Activated naive CD4-positive, alpha-beta T cell treated with anti-CD3 and anti-CD28 coated beads, Interleukin-2, amount 50 U/mL, for 24 hours (primary cell): ENCODE data around the gene ITGA6.
"Not testable (repeated sequence)": the region's sequence is repeated elsewhere in the genome, so short reads cannot be mapped to it uniquely, and the experiment has no call there.

Source experiments
- H3K27ac Mint-ChIP-seq: one replicate; pipeline ENCODE4 v1.8.0; 2021; ENCODE audit warnings: mild to moderate bottlenecking, mixed read lengths
- H3K27me3 Mint-ChIP-seq: one replicate; pipeline ENCODE4 v1.8.0; 2021; ENCODE audit warnings: mixed read lengths
- H3K36me3 Mint-ChIP-seq: one replicate; pipeline ENCODE4 v1.8.0; 2021; ENCODE audit warnings: mixed read lengths
- H3K4me1 Mint-ChIP-seq: one replicate; pipeline ENCODE4 v1.8.0; 2021; ENCODE audit warnings: mixed read lengths
- H3K4me3 Mint-ChIP-seq: one replicate; pipeline ENCODE4 v1.8.0; 2021; ENCODE audit warnings: mild to moderate bottlenecking, mixed read lengths
- H3K9me3 Mint-ChIP-seq: one replicate; pipeline ENCODE4 v1.8.0; 2021; ENCODE audit warnings: mixed read lengths

The ITGA6 gene

GRCh38 chr2:172545408-172546075 is 118.2 kb downstream of the ITGA6 start:
- H3K4me3 Mint-ChIP-seq, result no peak overlapping the region
- peaks cover 24% of the 10 kb centered on the region for H3K4me1 Mint-ChIP-seq
- peaks cover 17% of the 10 kb centered on the region for H3K36me3 Mint-ChIP-seq
- peaks cover 5% of the 10 kb centered on the region for H3K9me3 Mint-ChIP-seq
- no peak overlapping the region for H3K27ac Mint-ChIP-seq
- no peaks in the 10 kb centered on the region for H3K27me3 Mint-ChIP-seq

DNA sequence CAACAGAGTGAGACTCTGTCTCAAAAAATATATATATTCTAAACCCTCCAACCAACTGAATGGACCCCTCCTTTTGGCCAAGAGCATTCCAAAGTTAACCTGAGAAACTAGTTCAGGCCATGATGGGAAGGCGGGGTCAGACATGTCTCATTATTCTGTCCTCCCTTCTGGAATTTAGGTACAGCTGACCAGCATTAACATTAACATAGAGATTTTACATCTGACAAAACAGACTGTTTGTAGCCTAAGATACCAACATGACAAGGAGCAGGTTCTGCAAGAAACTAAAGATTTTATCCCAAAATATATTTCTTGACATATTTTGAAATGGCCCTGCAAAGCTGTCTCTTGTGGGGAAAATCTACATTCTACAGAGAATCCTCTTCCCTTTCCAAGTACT is 121.7 kb downstream of the ITGA6 start:
- Mint-ChIP-seq H3K4me1 (peaks cover 50% of the 10 kb centered on the region), H3K36me3 (peaks cover 11% of the 10 kb centered on the region), H3K9me3 (no peaks in the 10 kb centered on the region), H3K27ac (no peak overlapping the region), H3K4me3 (no peak overlapping the region), H3K27me3 (no peaks in the 10 kb centered on the region)

DNA sequence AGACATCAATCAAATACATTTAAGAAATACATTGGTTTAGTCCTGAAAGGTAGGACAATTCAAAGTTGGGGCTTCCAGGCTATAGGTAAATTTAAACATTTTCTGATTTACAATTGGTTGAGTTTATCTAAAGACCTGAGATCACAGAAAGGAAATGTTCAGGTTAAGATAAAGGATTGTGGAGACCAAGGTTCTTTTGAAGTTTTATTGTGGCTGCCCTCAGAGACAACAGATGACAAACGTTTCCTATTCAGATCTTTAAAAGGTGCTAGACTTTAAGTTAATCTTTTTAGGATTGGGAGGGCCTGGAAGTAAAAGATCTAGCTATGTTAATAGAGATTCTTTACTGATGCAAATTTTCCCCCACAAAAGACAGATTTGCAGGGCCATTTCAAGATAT is 122.4 kb downstream of the ITGA6 start:
- Mint-ChIP-seq H3K4me1 (peaks cover 55% of the 10 kb centered on the region), H3K36me3 (peaks cover 11% of the 10 kb centered on the region), H3K4me3 (peak overlapping the region; percentile 11)
- H3K27me3 Mint-ChIP-seq, H3K9me3 Mint-ChIP-seq, H3K27ac Mint-ChIP-seq: not testable (repeated sequence)

DNA sequence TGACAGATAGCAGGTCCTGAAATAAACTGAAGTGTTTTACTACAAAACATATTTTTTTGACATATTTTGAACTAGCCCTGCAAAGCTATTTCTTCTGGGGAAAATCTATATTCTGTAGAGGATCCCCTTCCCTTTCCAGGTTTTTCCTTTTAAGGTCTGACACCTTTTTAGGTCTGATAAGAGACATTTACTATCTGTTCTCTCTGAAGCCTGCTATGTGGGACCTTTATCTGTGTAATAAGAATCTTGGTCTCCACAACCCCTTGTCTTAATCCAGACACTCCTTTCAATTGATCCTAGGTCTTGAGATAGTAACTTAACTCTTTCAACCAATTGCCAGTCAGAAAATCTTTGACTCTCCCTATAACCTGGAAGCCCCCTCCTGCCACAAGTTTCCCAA is 123.0 kb downstream of the ITGA6 start:
- Mint-ChIP-seq H3K27me3 (no peaks in the 10 kb centered on the region), H3K9me3 (no peaks in the 10 kb centered on the region), H3K27ac (no peak overlapping the region), H3K4me3 (peak overlapping the region; percentile 15), H3K4me1 (peaks cover 60% of the 10 kb centered on the region), H3K36me3 (peaks cover 11% of the 10 kb centered on the region)

DNA sequence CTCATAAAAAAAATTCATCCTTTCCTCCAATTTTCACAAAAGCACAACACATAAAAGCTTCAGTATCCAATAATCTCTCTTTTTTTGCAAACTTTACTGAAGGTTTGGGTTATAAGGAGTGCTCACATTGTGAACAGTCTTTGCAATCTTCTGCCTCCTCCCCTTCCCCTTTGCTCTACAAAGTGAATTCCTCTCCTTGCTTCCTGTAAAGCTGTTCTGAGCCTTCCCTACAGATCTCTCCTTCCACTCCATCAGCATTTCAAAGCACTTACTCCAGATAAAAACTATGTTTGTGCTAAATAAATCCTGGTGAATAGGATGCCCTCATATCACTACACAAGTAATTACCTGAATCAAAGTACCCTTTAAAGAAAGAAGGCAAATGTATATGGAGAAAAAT is 123.9 kb downstream of the ITGA6 start:
- Mint-ChIP-seq H3K36me3 (peaks cover 11% of the 10 kb centered on the region), H3K27ac (no peak overlapping the region), H3K4me1 (peaks cover 60% of the 10 kb centered on the region), H3K9me3 (no peaks in the 10 kb centered on the region), H3K4me3 (no peak overlapping the region), H3K27me3 (no peaks in the 10 kb centered on the region)

GRCh38 chr2:172552547-172553291 is 125.3 kb downstream of the ITGA6 start:
- H3K4me1 Mint-ChIP-seq, result peaks cover 65% of the 10 kb centered on the region
- no peaks in the 10 kb centered on the region for H3K9me3 Mint-ChIP-seq
- no peaks in the 10 kb centered on the region for H3K27me3 Mint-ChIP-seq
- H3K4me3 Mint-ChIP-seq, result no peak overlapping the region
- peaks cover 8% of the 10 kb centered on the region for H3K36me3 Mint-ChIP-seq
- no peak overlapping the region for H3K27ac Mint-ChIP-seq

DNA sequence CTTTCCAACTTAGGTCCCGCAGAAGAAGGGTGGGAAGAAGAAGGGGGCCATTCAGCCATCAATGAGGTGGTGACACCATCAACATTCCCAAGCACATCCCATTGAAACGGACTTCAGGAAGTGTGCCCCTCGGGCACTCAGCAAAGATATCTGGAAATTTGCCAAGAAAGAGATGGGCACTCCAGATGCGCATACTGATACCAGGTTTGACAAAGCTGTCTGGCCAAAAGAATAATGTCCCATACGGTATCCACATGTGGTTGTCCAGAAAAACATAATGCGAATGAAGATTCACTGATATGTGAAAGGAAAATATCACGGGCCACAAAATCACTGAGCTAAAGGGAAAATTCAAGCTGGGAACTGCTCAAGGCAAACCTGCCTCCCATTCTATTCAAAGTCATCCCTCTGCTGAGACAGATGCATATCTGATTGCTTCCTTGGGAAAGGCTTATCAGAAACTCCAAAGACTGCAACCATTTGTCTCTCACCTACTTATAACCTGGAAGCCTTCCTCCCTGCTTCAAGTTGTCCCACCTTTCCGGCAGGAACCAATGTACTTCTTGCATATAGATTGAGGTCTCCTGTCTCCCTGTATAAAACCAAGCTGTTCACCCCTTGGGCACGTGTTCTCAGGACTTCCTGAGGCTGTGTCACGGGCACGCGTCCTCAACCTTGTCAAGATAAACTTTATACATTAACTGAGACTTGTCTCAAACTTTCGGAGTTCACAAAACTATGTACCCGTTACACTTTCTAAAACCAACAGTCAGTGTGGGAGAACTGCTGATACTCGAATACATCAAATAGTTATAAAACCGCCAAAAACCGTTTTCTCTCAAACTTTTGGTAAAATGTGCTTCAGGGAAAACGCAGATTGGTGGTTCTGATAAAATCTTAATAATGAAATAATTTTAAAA is 127.2 kb downstream of the ITGA6 start:
- Mint-ChIP-seq H3K27me3 (no peaks in the 10 kb centered on the region), H3K36me3 (peaks cover 10% of the 10 kb centered on the region), H3K4me3 (peak overlapping the region; percentile 91), H3K4me1 (peaks cover 71% of the 10 kb centered on the region), H3K27ac (peak overlapping the region; percentile 20), H3K9me3 (no peaks in the 10 kb centered on the region)

DNA sequence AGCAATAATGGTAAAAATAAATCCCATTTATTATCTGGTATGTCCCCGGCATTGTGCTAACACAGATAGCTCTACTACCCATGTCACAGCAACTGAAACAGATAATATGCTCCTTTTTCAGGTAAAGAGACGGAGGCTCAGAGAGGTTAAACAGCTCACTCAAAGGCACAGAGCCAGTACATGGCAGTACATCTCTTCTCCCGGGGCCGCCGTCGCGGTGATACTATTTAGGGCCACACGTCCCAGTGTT is 127.8 kb downstream of the ITGA6 start:
- Mint-ChIP-seq H3K9me3 (no peaks in the 10 kb centered on the region), H3K27me3 (no peaks in the 10 kb centered on the region), H3K4me1 (peaks cover 65% of the 10 kb centered on the region), H3K27ac (peak overlapping the region; percentile 95), H3K4me3 (peak overlapping the region; percentile 91), H3K36me3 (peaks cover 10% of the 10 kb centered on the region)
